Astrocyte (in vitro differentiated cells and primary cell): Measurements from ENCODE around the gene SYNE1.

Experiments
- EZH2 ChIP-seq: IDR thresholded peaks from 2 replicates; pipeline ENCODE4 v1.6.1; 2012; ENCODE audit warnings: mild to moderate bottlenecking, low read length, inconsistent platforms; ENCODE audit not compliant: insufficient read depth
- TF ChIP-seq, protein P1 (sequence below): IDR thresholded peaks from 2 replicates; pipeline ENCODE4 v1.5.1; 2011; ENCODE audit warnings: low read depth, mild to moderate bottlenecking, inconsistent platforms, low read length, moderate library complexity; ENCODE audit not compliant: insufficient read depth

DNA sequence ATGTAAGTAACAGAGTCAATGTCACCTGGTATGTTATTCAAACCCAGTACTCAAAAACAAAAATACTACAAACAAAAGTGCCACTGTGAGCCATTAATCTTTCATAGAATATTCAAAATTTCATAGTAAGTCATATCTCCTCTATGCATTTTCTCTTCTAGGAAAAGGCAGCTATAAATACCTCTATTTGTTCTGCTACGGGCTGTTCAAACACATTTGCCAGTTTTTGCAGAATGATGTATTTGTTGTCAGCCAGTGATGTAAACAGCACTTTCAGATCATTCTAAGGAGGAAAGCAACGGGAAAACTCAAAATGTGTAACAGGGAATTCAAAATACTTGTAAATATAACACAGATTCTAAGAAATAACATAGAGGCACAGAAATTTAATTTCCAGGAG, 388.2 kb downstream of the SYNE1 start:
- TF ChIP-seq, protein P1, sequence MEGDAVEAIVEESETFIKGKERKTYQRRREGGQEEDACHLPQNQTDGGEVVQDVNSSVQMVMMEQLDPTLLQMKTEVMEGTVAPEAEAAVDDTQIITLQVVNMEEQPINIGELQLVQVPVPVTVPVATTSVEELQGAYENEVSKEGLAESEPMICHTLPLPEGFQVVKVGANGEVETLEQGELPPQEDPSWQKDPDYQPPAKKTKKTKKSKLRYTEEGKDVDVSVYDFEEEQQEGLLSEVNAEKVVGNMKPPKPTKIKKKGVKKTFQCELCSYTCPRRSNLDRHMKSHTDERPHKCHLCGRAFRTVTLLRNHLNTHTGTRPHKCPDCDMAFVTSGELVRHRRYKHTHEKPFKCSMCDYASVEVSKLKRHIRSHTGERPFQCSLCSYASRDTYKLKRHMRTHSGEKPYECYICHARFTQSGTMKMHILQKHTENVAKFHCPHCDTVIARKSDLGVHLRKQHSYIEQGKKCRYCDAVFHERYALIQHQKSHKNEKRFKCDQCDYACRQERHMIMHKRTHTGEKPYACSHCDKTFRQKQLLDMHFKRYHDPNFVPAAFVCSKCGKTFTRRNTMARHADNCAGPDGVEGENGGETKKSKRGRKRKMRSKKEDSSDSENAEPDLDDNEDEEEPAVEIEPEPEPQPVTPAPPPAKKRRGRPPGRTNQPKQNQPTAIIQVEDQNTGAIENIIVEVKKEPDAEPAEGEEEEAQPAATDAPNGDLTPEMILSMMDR = no peak
- TF ChIP-seq EZH2 = no peak
